GOT3 (cell line): Measurements from ENCODE around the gene OLA1.

Experiments
- DNase-seq: peaks from one replicate; lab custom pipeline; 2025; ENCODE audit warnings: mixed read lengths; lab: John Stamatoyannopoulos, UW

Gene OLA1

DNA sequence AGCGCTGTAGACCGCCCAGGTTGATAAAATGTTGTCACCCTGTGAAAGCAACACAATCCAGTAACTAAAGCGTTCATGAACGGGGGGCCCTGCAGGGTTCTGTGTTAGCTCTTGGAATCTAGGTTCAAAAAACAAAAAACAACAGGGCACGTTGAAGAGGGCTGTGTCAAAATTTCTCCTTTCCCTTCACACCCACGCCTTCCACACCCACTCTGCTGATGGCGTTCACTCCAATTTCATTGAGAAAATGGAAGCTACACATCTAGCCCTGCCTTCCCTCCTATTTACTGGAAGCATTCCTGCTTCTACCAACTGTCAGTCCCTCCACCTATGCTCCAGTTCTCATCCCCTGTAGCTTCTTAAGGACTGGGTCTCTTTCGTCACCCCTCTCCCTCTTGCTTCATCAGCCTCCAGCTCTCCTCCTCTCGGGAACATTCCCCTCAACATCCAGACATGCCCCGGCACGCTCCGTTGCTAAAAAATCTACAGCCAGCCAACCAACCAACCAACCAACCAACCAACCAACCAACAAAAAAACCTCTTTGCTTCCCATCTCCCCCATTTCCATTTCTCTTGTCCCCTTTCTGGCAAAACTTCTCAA, 184.7 kb downstream of the OLA1 start:
- DNase-seq = no peak

DNA sequence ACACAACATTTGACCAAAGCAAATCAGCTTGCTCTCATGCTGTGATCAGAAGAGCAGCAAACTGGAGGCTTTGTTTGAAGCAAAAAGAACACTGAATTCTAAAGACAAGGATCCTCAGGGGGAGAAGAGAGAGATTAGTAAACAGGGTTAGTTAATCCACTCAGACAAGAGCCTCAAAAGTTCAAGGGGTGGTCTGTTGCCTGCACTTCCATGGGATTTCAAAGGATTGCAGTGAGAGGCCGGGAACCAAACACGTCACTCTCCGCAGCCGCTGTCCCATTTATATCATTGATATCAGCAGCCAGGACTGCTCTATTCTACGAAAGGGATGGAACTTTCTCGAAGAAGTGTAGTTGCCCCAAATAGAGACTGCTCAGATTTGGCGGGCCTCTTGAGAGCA, 185.4 kb downstream of the OLA1 start:
- DNase-seq = no peak

DNA sequence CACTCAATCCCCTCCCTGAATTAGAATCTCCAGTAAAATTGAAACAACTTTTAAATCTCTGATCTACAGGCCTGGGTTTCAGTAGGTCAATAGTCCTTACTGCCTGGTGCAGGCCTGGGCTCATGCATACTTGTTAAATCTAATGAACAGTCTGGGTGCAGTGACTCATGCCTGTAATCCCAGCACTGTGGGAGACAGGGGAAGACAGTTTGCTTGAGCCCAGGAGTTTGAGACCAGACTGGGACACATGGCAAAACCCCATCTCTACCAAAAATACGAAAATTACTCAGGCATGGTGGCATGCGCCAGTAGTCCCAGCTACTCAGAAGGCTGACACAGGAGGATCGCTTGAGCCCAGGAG, 188.5 kb downstream of the OLA1 start:
- DNase-seq = no peak

DNA sequence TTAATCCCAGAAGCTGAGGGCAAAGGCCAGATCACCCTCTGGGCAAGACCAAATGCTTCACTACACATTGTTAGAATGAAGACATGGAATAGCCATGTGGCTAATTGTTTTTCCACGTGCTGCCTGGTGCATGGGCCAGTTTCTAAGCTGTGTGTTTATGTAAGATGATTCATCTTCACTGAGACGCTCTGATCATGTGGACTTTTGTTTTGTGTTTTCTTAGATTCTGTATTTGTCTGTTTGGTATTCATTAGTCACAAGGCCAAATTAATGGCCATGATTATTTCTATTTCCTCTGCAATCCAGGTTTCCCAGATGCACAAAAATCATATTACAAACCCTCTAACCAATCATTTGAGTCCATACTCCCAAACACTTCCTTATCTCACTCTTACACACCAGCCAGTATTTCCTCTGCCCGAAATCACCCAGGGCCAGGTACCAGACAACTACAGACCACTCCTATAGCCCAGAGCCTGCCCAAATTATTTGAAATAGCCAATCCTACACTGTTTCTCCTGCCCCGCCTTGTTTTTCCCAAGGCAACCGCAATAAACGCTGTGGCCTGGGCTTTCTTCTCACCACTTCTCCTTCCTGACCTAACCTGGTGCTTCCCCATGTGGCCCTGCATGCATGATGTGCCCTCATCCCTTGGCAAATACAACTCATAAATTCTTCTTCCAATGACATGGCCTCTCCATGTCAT, 189.0 kb downstream of the OLA1 start:
- no peak for DNase-seq

DNA sequence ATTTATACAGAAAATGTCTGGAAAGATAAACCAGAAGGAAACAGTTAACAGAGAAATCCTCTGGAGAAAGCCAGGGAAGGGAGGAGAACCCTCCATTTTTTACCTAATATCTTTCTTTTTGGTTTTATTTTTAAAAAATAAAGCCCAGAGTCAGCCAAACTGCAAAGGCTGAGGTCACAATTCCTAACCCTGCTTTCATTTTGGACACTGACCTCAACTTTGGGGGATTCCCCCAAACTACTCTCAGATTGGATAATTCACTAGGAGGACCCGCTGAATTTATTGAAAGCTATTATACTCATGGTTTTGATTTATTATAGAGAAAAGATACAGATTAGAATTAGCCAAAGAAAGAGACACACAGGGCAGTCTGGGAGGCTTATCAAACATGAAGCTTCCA, 189.9 kb downstream of the OLA1 start:
- no peak for DNase-seq

DNA sequence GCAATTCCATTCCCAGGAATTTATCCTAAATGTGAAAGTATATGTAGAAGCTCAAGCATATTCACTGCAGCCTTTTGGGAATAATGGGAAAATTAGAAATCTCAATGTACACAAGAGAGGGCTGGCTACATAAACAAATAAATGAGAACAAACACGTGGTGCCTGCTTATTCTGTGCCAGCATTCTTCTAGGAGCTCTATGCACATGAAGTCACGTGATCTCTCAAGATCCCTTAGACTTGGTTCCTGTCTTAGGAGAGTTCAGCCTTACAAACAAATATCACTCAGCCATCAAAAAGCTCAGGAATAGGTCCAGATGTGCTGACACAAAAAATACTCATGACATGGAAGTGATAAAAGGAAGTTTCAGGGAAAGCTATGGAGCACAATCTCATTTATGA, 190.3 kb downstream of the OLA1 start:
- no peak for DNase-seq

DNA sequence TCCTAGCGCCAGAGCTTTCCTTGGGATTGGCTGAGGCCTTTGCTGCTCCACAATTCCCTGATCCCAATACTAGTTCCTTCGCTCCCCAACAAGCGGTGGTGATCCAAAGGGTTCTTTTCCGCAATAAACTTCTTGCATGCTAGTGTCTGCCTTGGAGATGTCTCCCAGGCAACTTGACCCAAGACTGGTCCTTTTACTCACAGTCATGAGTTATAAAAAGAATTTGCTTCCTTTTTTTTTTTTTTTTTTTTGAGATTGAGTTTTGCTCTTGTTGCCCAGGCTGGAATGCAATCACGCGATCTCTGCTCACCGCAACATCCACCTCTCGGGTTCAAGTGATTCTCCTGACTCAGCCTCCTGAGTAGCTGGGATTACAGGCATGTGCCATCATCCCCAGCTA, 193.4 kb downstream of the OLA1 start:
- no peak for DNase-seq

DNA sequence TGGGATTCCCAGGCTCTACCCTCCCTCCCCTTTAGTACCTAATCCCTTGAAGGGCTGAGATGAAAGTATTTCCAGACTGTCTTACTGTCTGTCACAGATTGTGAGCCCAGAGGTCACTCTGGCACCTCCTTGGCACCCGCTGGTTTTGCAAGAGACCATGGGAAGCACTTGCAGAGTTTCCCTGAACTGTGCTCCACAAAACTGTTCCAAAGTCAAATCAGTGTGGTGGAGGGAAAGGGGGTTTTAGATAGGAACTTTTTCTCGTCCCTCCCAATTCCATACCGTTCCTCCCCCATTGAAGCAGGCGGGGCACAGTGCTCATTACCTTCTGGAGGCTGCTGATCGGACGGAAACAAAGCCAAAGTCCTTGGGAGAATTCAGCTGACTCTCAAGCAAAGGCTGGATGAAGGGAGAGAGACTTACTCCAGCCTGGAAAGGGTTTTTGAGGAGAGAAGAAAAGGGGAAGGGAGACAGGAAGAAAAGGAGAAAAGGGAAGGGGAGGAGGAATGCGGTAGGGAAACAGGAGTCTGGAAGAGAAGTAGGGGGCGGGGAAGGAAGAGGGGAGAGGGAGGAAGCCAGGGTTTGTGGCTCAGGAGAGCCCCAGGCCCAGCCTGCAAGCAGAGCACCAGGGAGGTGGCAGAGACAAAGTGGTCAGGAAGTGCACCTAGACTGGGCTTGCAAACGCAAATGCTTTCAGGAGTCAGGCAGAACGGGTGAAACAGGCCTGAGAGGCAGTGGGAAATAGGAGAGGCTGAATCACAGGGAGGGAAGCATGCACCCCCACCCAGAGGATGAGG, 194.8 kb downstream of the OLA1 start:
- DNase-seq = no peak

DNA sequence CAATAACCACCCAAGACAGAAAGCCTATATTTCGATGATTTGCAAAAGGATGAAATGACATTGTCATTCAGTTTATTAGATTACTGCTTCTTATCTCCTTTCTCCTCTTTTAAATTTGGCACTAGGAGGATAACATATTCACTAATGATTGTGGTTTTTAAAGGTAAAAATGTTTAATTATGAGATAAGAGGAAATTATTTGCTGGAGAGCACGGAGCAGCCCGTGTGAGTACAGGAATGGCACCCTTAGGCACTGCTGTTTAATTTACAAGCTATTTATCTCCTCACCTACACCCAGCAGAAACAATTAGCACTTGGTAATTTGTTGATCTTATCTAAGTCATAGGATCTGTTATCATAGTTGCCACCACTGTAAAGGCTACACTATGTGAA, 195.8 kb downstream of the OLA1 start:
- DNase-seq = no peak

DNA sequence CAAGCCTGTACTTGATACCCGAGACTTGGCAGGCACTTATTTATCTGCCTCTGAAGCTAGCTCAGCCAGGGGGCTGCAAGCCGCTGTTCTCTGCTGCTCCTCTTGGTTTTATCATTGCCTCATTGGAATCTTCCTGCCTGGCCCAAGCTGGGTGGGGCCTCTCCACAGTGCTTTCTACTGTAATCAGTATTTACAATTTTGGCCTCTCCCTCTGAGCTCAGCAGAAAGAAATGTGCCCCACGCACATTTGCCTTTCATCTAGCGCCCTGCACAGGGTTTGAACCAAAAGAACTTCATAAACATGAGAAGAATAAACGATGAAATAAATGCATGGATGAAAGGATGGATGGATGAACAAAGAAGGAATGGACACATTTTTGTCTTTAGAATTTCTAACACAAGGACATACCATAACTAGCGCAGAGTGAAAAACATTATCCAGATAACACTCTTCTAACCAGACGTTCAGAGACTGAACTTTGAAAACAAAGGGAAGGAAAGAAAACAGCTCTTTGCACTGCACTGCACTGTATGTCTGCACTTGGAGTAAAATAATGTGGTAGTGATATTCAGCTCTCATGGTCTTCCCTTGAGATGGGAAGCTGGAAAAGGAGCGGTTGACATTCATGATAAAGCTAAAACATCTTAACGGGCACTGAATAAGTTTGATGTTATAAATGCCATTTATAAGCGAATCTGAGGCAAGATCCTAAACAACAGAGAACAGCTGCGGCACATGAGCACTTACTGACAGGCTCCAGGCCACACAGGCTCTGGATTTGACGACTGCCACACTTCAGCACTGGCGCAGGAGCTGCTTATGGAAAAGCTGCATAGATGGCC, 196.4 kb downstream of the OLA1 start:
- no peak for DNase-seq

DNA sequence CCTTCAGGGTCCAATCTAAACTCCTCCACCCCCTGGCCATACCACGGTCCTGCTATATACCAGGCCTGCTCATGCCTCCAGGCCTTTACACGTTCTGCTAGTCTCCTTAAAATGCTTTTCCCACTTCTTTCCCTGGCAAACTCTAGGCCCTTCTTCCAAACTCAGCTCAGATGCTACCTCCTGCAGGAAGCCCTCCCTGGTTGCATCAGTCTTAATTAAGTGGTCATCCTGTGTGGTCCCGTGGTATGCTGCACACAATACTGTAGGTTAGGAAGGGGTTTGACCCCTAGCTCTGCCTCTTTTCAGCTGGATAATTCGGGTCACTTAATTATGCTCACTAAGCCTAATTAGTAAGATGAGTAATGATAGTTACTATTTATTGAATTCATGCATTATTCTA, 197.3 kb downstream of the OLA1 start:
- no peak for DNase-seq

DNA sequence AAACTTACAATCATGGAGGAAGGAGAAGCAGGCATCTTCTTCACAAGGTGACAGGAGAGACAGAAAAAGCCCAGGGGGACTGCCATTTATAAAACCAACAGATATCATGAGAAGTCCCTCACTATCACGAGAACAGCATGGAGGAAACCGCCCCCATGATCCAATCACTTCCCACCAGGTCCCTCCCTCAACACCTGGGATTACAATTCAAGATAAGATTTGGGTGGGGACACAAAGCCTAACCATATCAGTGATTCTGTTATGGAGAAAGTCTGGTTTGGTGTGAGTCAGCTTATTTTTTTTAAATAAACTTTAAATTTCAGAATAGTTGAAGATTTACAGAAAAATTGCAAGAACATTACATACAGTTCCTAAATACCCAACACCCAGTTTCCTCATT, 198.4 kb downstream of the OLA1 start:
- no peak for DNase-seq

DNA sequence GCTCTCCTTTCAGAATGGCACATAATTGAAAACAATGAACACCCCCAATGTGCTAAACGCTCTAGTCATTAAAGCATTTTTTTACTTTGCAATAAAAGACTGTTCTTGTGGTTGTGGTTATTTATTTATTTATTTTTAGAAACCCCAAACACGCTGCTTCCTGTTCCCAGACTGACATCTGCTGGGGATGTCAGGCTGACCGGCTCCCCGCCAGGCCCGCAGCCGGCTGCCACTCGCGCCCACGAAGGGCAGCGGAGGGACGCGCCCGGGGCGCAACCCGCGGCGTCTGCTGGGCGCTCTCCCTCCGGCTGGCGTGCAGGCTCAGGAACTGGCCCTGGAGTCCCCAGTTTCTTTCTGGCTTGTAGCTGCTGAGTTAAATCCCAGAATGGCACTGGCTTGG, 200.1 kb downstream of the OLA1 start:
- no peak for DNase-seq

DNA sequence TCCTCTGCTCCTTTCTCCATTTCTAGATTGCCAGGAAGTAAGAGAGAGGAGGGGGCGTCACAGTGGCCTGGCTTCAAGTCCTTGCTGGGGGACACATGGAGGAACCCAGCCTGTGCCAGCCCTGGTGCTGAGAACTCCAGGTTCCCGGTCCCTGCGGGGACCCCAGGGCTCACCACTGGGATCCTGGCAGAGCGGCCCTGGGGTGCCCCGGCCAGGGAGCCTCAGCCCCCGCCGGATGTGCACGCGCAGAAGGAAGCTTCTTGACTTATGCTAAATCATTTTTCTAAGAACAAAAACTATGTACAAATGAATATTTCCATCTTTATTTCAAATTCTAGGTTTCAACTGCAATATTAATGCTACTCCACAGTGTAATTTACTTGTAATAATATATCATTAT, 200.6 kb downstream of the OLA1 start:
- no peak for DNase-seq

DNA sequence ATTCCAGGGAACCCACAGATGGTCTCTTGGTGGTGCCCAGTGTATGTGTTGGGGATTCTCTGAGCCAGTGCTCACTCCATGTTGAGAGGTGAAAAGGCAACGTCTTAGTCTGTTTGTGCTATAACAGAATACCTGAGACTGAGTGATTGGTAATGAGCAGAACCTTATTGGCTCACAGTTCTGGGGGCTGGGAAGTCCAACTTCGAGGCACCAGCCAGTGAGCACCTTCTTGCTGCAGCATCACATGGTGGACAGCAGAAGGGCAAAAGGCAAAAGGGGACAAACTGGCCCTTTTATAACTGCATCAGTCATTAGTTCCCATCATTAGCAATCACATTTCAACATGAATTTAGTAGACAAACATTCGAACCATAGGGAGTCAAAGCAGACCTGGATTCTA, 202.2 kb downstream of the OLA1 start:
- DNase-seq = no peak

DNA sequence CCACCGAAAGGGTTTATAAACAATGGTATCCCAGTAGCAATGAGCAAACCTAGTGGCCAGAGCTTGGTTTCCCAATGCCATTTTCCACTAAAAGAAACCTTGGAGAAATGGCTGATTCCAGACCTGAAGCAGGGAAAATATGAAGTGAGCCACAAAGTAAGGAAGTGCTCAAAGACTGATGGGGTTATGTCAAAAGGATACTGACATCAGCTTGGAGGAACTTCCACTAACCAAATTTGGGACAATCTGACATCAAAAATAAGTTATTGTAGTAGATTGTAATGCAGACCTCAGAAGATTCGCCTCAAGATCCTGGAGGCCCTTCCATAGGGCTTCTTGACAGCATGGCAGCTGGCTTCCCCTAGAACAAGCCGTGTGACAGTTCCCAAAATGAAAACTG, 203.8 kb downstream of the OLA1 start:
- DNase-seq = no peak

DNA sequence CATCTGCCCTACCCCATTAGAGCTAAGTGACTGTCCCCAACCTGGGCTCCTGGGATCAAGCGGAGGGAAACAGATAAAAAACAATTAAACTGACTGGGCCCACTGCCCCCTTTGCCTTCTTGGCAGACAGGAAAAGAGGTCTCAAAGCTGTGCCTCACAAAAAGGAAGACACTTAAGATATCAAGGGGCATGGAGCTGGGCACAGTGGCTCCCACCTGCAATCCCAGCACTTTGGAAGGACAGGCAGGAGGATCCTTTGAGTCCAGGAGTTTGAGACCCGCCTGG, 208.0 kb downstream of the OLA1 start:
- no peak for DNase-seq

DNA sequence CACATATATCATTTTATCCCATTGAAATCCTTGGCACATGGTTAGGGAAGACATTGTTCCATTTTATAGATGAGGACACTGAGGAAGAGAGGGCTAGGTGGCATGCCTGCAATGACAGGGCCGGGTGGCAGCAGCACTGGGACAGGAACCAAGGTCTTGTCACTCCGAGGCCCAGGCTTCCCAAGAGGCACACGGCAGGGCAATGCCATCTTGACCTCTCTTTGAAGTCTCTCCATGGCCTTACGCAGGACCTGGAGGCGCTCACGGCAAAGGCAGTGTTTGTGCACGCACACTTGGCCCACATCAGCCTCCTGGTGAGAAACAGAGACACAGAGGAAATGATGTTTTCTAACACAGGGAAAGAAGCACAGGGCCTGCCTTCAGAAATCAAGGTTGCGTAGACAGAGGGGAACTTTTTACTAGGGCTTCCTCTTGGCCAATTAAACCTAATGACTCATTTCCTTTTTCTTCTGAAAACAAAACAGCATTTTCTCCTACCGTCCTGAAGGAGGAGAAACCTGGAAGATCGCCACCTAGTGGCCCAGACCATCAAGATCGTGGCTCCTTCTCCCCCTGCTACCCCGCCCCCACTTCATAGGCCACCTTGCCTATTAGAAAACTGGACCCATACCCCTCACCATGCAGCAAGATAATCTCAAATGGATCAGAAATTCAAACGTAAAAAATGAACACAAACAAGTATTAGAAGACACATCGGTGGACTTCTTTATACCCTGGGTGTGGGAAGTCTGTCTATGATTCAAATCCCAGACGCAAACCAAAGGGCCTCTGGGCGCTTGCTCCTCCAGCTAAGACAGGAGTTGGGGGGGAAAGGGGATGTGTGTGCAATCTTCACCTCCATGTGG, 208.5 kb downstream of the OLA1 start:
- peak; percentile 56 for DNase-seq

DNA sequence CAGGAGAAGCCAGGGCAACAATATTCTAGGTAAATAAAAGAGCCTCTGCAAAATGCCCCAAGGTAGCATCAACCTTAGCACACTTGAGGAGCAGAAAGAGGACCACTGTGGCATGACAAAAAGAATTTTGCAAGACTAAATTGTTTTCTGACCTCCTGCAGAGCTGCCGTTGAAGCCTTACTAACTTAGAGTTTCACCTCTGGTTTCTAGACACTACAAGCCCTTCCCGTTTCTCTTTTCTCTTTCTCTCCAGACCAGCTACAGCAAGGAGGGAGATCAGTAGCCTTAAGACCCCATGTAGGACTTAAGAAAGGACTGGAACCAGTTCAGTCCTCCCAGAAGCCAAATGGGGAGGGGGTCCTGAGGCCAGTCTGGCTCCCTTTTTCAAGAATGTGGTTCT, 209.9 kb downstream of the OLA1 start:
- no peak for DNase-seq

DNA sequence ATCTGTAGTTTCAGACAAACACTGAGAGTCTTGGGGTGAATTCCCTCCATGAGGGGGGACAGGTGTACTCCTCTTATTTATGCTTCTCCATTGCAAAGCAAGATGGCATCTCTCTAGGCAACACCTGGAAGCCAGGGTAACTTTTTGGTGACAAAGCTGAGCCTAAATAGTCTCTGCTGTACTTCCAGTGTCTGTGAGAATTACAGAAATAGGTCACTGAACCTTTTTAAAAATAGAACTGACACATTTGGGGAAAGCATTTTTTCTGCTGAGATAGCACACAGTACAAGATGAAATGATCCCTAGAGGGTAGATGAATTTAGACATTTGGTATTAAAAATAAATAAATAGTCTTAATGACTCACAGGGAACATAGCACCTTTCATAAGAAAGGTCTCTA, 211.5 kb downstream of the OLA1 start:
- DNase-seq = no peak

DNA sequence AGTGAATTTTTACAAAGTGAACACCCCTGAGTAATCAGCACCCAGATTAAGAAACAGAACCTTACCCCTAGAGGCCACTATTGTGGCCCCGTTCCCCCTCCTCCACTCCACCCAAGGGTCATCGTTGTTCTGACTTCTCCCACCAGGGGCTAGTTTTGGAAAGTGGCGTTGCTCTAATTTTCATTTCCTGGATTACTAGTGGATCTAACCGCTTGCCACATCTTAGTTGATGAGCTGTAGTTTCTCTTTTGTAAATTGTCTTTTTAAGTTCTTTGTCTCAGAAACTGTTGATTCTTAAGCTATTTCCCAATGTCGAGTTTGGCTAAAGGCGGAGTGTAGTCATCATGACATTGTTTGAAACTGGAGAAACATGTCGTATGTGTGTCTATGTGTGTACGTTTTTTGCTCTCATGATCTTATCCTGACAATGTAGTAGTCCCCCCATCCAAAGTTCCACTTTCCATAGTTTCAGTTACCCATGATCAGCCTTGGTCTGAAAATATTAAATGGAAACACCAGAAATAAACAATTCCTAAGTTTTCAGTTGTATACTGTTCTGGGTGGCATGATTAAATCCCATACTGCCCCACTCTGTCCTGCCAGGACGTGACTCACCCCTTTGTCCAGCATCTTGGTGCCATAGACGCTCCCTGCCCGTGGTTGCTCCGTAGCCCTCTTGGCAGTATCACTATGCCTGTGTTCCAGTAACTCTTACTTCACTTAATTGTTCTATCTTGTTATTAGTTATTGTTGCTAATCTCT, 212.2 kb downstream of the OLA1 start:
- no peak for DNase-seq
